Fibroblast of lung (primary cell): ENCODE measurements around the gene OR1D5.
"Not testable (repeated sequence)": the region's sequence is repeated elsewhere in the genome, so short reads cannot be mapped to it uniquely, and the experiment has no call there.

Experiments
- EZH2 ChIP-seq: IDR thresholded peaks from 2 replicates; pipeline ENCODE4 v1.5.1; 2012; ENCODE audit warnings: low read length, control low read depth, mild to moderate bottlenecking; ENCODE audit errors: missing control alignments
- TF ChIP-seq, protein P1 (sequence below), 2 donors: IDR thresholded peaks in 1 of 2; conservative IDR thresholded peaks in 1 of 2; 1 replicate in 1 of 2; 2 replicates in 1 of 2; pipeline ENCODE4 v1.5.1; 2011 to 2012; ENCODE audit warnings: low read length in 2 of 2, control low read depth in 1 of 2, inconsistent platforms in 1 of 2, low read depth in 1 of 2, mild to moderate bottlenecking in 1 of 2

DNA sequence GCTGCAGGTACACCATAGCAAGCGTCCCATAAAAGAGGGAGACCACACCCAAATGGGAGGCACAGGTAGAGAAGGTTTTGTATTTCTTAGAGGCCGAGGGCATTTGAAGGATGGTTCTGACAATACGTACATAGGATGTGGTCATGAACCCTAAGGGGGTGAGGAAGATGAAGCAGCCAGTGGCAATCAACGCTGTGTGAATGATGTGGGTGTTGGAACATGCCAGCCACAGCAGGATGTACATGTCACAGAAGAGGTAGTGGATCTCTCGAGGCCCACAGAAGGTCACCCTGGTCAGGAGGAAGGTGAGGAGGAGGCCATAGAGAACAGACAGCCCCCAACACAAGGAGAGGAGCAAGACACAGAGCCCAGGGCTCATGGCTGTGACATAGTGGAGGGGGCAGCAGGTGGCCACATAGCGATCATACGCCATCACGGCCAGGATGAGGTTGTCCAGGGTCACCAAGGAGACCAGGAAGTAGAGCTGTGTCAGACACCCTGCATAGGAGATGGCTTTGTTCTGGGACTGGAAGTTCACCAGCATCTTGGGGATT lies 506 bp downstream of the OR1D5 start:
- TF ChIP-seq, protein P1, sequence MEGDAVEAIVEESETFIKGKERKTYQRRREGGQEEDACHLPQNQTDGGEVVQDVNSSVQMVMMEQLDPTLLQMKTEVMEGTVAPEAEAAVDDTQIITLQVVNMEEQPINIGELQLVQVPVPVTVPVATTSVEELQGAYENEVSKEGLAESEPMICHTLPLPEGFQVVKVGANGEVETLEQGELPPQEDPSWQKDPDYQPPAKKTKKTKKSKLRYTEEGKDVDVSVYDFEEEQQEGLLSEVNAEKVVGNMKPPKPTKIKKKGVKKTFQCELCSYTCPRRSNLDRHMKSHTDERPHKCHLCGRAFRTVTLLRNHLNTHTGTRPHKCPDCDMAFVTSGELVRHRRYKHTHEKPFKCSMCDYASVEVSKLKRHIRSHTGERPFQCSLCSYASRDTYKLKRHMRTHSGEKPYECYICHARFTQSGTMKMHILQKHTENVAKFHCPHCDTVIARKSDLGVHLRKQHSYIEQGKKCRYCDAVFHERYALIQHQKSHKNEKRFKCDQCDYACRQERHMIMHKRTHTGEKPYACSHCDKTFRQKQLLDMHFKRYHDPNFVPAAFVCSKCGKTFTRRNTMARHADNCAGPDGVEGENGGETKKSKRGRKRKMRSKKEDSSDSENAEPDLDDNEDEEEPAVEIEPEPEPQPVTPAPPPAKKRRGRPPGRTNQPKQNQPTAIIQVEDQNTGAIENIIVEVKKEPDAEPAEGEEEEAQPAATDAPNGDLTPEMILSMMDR (conservative IDR thresholded peaks at IDR 0.05 in 1 of 2, IDR thresholded peaks at IDR 0.05 in 1 of 2; ENCODE audit: low read depth in 1 of 2, low read length in 2 of 2) = not testable (repeated sequence)
- TF ChIP-seq EZH2 = not testable (repeated sequence)
